DMS114 treated with DMSO at 0.1 percent for 48 hours (cell line): ENCODE data around the gene DUSP16.
"Not testable (repeated sequence)": the region's sequence is repeated elsewhere in the genome, so short reads cannot be mapped to it uniquely, and the experiment has no call there.

Source experiments
- DNase-seq: peaks from one replicate; lab custom pipeline; 2025; ENCODE audit not compliant: unreplicated experiment; lab: John Stamatoyannopoulos, UW

DUSP16 gene

GRCh38 chr12:12523229-12523628 is 39.4 kb downstream of the DUSP16 start:
- no peak for DNase-seq

- not testable (repeated sequence) for DNase-seq
Observed at GRCh38 chr12:12522657-12523056, 40.0 kb downstream of the DUSP16 start.

- no peak for DNase-seq
Observed at GRCh38 chr12:12521888-12522287, 40.8 kb downstream of the DUSP16 start.

- no peak for DNase-seq
Observed at GRCh38 chr12:12521044-12521485, 41.6 kb downstream of the DUSP16 start.

- no peak for DNase-seq
Observed at GRCh38 chr12:12520273-12520672, 42.4 kb downstream of the DUSP16 start.

- DNase-seq, result no peak
Observed at GRCh38 chr12:12519354-12519998, 43.2 kb downstream of the DUSP16 start.

- DNase-seq, result no peak
Observed at GRCh38 chr12:12518919-12519318, 43.7 kb downstream of the DUSP16 start.

- no peak for DNase-seq
Observed at GRCh38 chr12:12518464-12518845, 44.2 kb downstream of the DUSP16 start.

GRCh38 chr12:12513416-12514006 is 49.2 kb downstream of the DUSP16 start:
- DNase-seq, result no peak

GRCh38 chr12:12511895-12512711 is 50.6 kb downstream of the DUSP16 start:
- DNase-seq, result no peak

GRCh38 chr12:12511021-12511783 is 51.5 kb downstream of the DUSP16 start:
- DNase-seq, result no peak

- DNase-seq, result no peak
Observed at GRCh38 chr12:12510551-12510950, 52.1 kb downstream of the DUSP16 start.

- no peak for DNase-seq
Observed at GRCh38 chr12:12510141-12510540, 52.5 kb downstream of the DUSP16 start.

- no peak for DNase-seq
Observed at GRCh38 chr12:12508612-12509011, 54.1 kb downstream of the DUSP16 start.

- no peak for DNase-seq
Observed at GRCh38 chr12:12507121-12507520, 55.5 kb downstream of the DUSP16 start.

GRCh38 chr12:12506496-12506890 is 56.2 kb downstream of the DUSP16 start:
- no peak for DNase-seq

GRCh38 chr12:12505544-12506495 is 56.8 kb downstream of the DUSP16 start:
- DNase-seq, result no peak

- no peak for DNase-seq
Observed at GRCh38 chr12:12503384-12504078, 59.1 kb downstream of the DUSP16 start.

GRCh38 chr12:12502815-12503151 is 59.9 kb downstream of the DUSP16 start:
- no peak for DNase-seq
